GM19240 (cell line): ENCODE data around the gene RPL35A.

Experiments
- DNase-seq: peaks from one replicate; pipeline ENCODE4 v3.0.0; 2011; ENCODE audit warnings: low spot score; ENCODE audit not compliant: insufficient read length

The RPL35A gene

DNA sequence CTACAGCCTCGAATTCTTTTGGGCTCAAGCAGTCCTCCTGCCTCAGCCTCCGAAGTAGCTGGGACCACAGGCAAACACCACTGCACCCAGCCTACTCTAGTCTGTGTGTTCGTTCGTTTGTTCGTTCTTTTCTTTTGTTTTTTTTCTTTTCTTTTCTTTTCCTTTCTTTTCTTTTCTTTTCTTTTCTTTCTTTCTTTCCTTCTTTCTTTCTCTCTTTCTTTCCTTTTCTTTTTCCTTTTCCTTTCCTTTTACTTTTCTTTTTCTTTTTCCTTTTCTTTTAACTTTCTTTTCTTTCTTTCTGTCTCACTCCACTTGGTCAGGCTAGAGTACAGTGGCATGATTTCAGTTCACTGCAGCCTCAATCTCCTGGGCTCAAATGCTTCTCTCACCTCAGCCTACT, 46.9 kb downstream of the RPL35A start:
- DNase-seq, result no peak

DNA sequence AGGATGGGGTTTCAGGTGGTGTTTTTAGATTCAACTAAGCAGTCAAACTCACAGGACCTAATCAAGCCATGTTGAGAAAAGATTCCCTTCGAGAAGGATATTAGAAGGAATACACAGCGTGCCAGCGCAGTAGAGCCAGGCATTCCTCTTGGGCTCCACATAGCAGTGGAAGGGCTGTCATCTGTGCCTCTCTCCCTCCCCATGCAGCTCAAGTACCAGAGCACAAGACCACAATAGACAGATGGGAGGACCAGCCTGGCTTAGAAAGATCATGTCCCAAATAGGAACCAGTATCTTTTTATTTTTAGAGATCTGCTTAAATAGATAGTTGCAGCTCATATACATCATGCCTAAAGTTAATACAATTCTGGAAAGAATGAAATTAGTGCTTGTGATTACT, 47.9 kb downstream of the RPL35A start:
- no peak for DNase-seq
